Tibial artery (tissue), 4 donors: ENCODE measurements around the gene UBE2E2.

Experiments used
- DNase-seq, 2 donors: peaks; one replicate each; pipeline ENCODE4 v3.0.0-alpha.2; 2019
- H3K27ac ChIP-seq, 2 donors: fragments of 200-600 bp; sonication (generic) in 1 of 2; 1 replicate in 1 of 2; 2 replicates in 1 of 2; pipeline ENCODE4 v1.5.1; 2018 to 2019; ENCODE audit warnings: mild to moderate bottlenecking in 1 of 2
- H3K27me3 ChIP-seq, 2 donors: fragments of 200-600 bp; sonication (generic) in 1 of 2; one replicate each; pipeline versions ENCODE4 v1.5.1 to v1.6.0; 2016 to 2019
- H3K36me3 ChIP-seq, 3 donors: fragments of 200-600 bp; sonication (generic) in 2 of 3; one replicate each; pipeline ENCODE4 v1.5.1; 2016 to 2019; ENCODE audit warnings: mild to moderate bottlenecking in 2 of 3
- H3K4me1 ChIP-seq, 4 donors: fragments of 200-600 bp; sonication (generic) in 2 of 4; 1 replicate in 3 of 4; 2 replicates in 1 of 4; pipeline ENCODE4 v1.5.1; 2016 to 2019
- H3K4me3 ChIP-seq, 2 donors: fragments of 200-600 bp; sonication (generic) in 1 of 2; 1 replicate in 1 of 2; 2 replicates in 1 of 2; pipeline ENCODE4 v1.5.1; 2018 to 2019; ENCODE audit warnings: mild to moderate bottlenecking in 2 of 2
- H3K9me3 ChIP-seq, 3 donors: fragments of 200-600 bp; sonication (generic) in 1 of 3; one replicate each; pipeline ENCODE4 v1.5.1; 2016 to 2019
- CTCF ChIP-seq, 2 experiments: fragments of 200-600 bp in 1 of 2; fragments of 450-650 bp in 1 of 2; IDR thresholded peaks; one replicate each; pipeline ENCODE4 v1.5.1; 2017 to 2019; ENCODE audit warnings: antibody characterized with exemption in 2 of 2, mild to moderate bottlenecking in 1 of 2, moderate library complexity in 1 of 2
- intact Hi-C: fragments of 100-400 bp; cut with DNase I; formaldehyde crosslinking; loops from one replicate; pipeline ENCODE4 v1.15.0; 2023; ENCODE audit warnings: low total_unique reads

The UBE2E2 gene

GRCh38 chr3:23440416-23441294 is 237.5 kb downstream of the UBE2E2 start:
- DNase-seq, result no peak
- Histone ChIP-seq H3K4me1 (peaks cover 0 to 10% (median 0%) of the 10 kb centered on the region in 4 donors), H3K27me3 (no peaks in the 10 kb centered on the region), H3K9me3 (no peaks in the 10 kb centered on the region), H3K27ac (no peak overlapping the region), H3K4me3 (no peak overlapping the region), H3K36me3 (no peaks in the 10 kb centered on the region)
- intact Hi-C loops, result no loop called here
- TF ChIP-seq CTCF (IDR thresholded peaks at IDR 0.05), result no peak

GRCh38 chr3:23442598-23443383 is 239.7 kb downstream of the UBE2E2 start:
- DNase-seq, result no peak
- intact Hi-C loops, result no loop called here
- no peaks in the 10 kb centered on the region for H3K36me3 ChIP-seq
- no peak for TF ChIP-seq CTCF (IDR thresholded peaks at IDR 0.05)
- H3K27ac ChIP-seq, result no peak overlapping the region
- peaks cover 0 to 6% (median 0%) of the 10 kb centered on the region in 4 donors for H3K4me1 ChIP-seq
- H3K9me3 ChIP-seq, result no peaks in the 10 kb centered on the region
- no peaks in the 10 kb centered on the region for H3K27me3 ChIP-seq
- H3K4me3 ChIP-seq, result no peak overlapping the region

- H3K9me3 ChIP-seq, result no peaks in the 10 kb centered on the region
- no peak overlapping the region for H3K4me3 ChIP-seq
- no peaks in the 10 kb centered on the region for H3K36me3 ChIP-seq
- TF ChIP-seq CTCF (IDR thresholded peaks at IDR 0.05), result no peak
- no peak overlapping the region for H3K27ac ChIP-seq
- no peaks in the 10 kb centered on the region for H3K27me3 ChIP-seq
- DNase-seq, result no peak
- intact Hi-C loops, result no loop called here
- H3K4me1 ChIP-seq, result peaks cover 0 to 14% (median 0%) of the 10 kb centered on the region in 4 donors
Measured at GRCh38 chr3:23444386-23444785, 241.3 kb downstream of the UBE2E2 start.

GRCh38 chr3:23446301-23446700 is 243.2 kb downstream of the UBE2E2 start:
- no peaks in the 10 kb centered on the region for H3K36me3 ChIP-seq
- TF ChIP-seq CTCF (IDR thresholded peaks at IDR 0.05), result no peak
- no peak for DNase-seq
- no peaks in the 10 kb centered on the region for H3K27me3 ChIP-seq
- intact Hi-C loops, result no loop called here
- peaks cover 0 to 20% (median 2%) of the 10 kb centered on the region in 4 donors for H3K4me1 ChIP-seq
- H3K4me3 ChIP-seq, result no peak overlapping the region
- no peaks in the 10 kb centered on the region for H3K9me3 ChIP-seq
- H3K27ac ChIP-seq, result no peak overlapping the region

GRCh38 chr3:23448998-23449537 is 245.9 kb downstream of the UBE2E2 start:
- H3K27ac ChIP-seq, result no peak overlapping the region
- no peak overlapping the region for H3K4me3 ChIP-seq
- no peaks in the 10 kb centered on the region for H3K9me3 ChIP-seq
- H3K4me1 ChIP-seq, result peaks cover 0 to 33% (median 2%) of the 10 kb centered on the region in 4 donors
- intact Hi-C loops, result no loop called here
- H3K27me3 ChIP-seq, result no peaks in the 10 kb centered on the region
- H3K36me3 ChIP-seq, result no peaks in the 10 kb centered on the region
- no peak for TF ChIP-seq CTCF (IDR thresholded peaks at IDR 0.05)
- no peak for DNase-seq
